Natural killer cell treated with Interleukin-12 subunit alpha and Interleukin-12 subunit beta and Interleukin-15 and Interleukin-18, amount 100 ng/mL, for 72 hours (primary cell): Measurements from ENCODE around the gene REPS2. TPM values are rescaled to one million over a fixed set of nuclear protein-coding genes. Genes with fewer than 3 reads are reported as not detected.
A peak's percentile ranks its signal among the peaks of the same experiment; 100 is the strongest.

ENCODE experiments used
- ATAC-seq, 2 donors: fragments of 150-1000 bp; cut with Tn5 transposase in 1 of 2; sonication (Bioruptor Pico), chemical (Tn5 transposase) in 1 of 2; 2 replicates each; pipeline ENCODE4 v1.10.0; 2021
- DNase-seq: peaks from one replicate; pipeline ENCODE4 v3.0.0; 2022; ENCODE audit warnings: low spot score
- H3K27ac Mint-ChIP-seq, 2 donors: 1 replicate in 1 of 2; 2 replicates in 1 of 2; pipeline ENCODE4 v1.8.0; 2022; ENCODE audit warnings: mixed read lengths in 2 of 2, mild to moderate bottlenecking in 1 of 2, moderate library complexity in 1 of 2
- H3K27me3 Mint-ChIP-seq, 2 donors: 1 replicate in 1 of 2; 2 replicates in 1 of 2; pipeline ENCODE4 v1.8.0; 2022; ENCODE audit warnings: mixed read lengths in 2 of 2
- H3K36me3 Mint-ChIP-seq: one replicate; pipeline ENCODE4 v1.8.0; 2022; ENCODE audit warnings: mixed read lengths
- H3K4me1 Mint-ChIP-seq, 2 donors: 1 replicate in 1 of 2; 2 replicates in 1 of 2; pipeline ENCODE4 v1.8.0; 2022; ENCODE audit warnings: low read depth in 2 of 2, mixed read lengths in 2 of 2, mild to moderate bottlenecking in 1 of 2
- H3K4me3 Mint-ChIP-seq: one replicate; pipeline ENCODE4 v1.8.0; 2022; ENCODE audit warnings: mixed read lengths
- H3K9me3 Mint-ChIP-seq: 2 replicates; pipeline ENCODE4 v1.8.0; 2022; ENCODE audit warnings: mixed read lengths
- total RNA-seq, 2 donors: library from RNA; stranded (reverse); gene quantifications; one replicate each; pipeline ENCODE4 v1.2.3, GENCODE V29; 2022

REPS2 gene
- total RNA-seq, 2 donors from 2014 or later = 0.20 TPM; not detected in 1

DNA sequence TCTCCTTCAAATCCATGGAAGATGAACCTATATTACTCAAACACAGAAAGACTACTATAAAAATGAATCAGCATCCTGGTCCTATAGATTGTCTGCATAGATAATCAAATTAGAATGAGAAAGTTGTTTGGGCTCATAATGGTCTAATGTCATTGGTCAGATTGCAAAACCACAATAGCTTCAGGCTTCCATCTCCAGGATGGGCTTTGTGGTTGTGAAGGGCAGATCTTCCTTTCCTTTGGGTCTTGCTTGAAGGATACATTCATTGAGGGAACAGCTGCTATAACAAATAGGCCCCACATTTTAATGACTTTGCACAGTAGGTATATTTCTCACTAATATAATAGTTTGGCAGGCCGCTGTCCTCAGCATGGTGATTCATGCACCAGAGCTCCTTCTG lies 94.3 kb downstream of the REPS2 start:
- Mint-ChIP-seq H3K9me3 (no peaks in the 10 kb centered on the region), H3K4me3 (no peak overlapping the region), H3K27ac (no peak overlapping the region), H3K4me1 (peaks cover 0 to 5% of the 10 kb centered on the region in 2 donors), H3K27me3 (peaks cover 6 to 7% of the 10 kb centered on the region in 2 donors), H3K36me3 (no peaks in the 10 kb centered on the region)
- ATAC-seq (no peak), DNase-seq (no peak)

DNA sequence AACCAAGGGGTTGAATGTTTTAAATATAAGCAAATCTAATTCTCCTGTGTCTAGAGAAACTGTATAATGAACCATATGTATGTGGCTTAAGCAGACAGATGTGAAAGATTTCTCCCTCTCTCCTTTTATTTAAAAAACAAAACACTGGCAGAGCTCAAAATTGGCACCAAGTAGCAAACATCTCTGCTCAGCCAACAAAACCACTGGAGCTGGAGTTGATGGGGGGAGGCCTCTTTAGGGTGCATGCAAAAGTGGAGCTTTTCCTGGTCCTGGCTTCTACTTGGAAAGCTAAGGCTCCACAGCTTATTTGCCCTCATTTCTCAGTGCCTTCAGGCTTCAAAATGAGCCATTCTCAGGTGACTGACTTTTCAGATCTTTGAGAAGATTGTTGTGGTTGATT lies 95.6 kb downstream of the REPS2 start:
- Mint-ChIP-seq H3K27ac (no peak overlapping the region), H3K36me3 (no peaks in the 10 kb centered on the region), H3K4me1 (peaks cover 0 to 4% of the 10 kb centered on the region in 2 donors), H3K9me3 (no peaks in the 10 kb centered on the region), H3K27me3 (peaks cover 0 to 6% of the 10 kb centered on the region in 2 donors), H3K4me3 (no peak overlapping the region)
- no peak for ATAC-seq
- DNase-seq = no peak

DNA sequence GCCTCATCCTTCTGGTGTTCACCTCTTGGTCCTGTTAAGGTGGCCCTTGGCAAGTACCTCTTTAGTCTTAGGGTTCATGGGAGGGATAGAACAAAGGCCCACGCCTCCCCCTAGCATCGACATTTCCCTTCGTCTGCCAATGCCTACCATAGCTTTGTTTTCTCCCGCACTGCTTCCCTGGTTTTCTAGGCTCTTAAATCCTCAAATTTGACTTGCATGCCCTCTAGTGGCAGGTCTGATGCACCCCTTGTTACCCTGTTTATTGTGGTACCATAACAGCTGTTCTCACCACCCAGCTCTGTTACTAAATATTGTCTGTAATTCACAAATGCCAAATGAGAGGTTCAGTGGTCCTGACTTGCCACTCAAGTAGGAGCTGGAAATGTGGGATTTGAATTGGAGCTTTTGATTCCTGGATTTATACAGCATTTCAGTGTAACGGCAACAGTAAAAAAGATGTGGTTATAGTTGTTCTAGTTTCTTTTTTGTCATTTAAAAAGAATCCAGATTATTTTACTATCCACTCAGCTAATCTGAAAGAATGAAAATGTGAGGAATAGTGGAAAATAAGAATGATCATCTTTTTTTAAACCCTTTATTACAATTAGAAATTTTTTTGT lies 100.1 kb downstream of the REPS2 start:
- no peaks in the 10 kb centered on the region for H3K36me3 Mint-ChIP-seq
- H3K27me3 Mint-ChIP-seq = peaks cover 0 to 7% of the 10 kb centered on the region in 2 donors
- peaks cover 0 to 4% of the 10 kb centered on the region in 2 donors for H3K4me1 Mint-ChIP-seq
- DNase-seq (no peak), ATAC-seq (peak in 1 of 2 donors; percentile 56)
- no peaks in the 10 kb centered on the region for H3K9me3 Mint-ChIP-seq
- no peak overlapping the region for H3K4me3 Mint-ChIP-seq
- no peak overlapping the region for H3K27ac Mint-ChIP-seq

DNA sequence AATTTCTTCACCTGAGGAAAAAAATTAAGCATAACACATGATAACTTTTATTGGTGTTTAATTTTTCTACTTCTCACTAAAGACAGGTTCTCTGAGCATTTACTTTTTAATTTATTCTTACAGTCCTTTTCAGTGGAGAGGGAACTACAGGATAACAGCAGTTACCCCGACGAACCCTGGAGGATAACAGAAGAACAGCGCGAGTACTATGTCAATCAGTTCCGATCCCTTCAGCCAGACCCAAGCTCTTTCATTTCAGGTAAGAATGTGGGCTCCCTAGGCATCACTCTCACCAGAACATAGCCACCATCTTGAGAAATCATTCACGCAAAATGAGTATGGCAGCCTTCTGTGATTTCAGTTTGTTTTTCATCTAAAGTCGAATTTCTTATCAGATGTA lies 100.8 kb downstream of the REPS2 start:
- H3K4me3 Mint-ChIP-seq = no peak overlapping the region
- ATAC-seq (no peak), DNase-seq (no peak)
- peaks cover 0 to 4% of the 10 kb centered on the region in 2 donors for H3K4me1 Mint-ChIP-seq
- H3K27me3 Mint-ChIP-seq = peaks cover 0 to 7% of the 10 kb centered on the region in 2 donors
- no peaks in the 10 kb centered on the region for H3K36me3 Mint-ChIP-seq
- no peaks in the 10 kb centered on the region for H3K9me3 Mint-ChIP-seq
- H3K27ac Mint-ChIP-seq = no peak overlapping the region

DNA sequence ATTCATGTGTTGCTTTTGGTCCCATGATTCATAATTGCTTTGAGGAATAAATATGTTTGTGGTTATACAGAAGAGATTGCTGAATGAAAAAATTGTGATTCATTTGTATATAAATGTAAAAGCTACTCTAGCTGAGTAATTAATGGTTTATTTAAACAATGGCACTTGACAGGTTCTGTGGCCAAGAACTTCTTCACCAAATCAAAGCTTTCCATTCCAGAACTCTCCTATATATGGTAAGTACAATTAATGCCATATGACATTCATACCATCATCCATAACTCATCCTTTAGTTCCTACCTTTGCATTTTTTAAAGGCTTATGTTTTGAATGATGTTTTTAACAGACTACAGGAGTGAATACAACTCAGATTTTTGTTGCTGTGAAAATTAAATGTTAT lies 105.8 kb downstream of the REPS2 start:
- Mint-ChIP-seq H3K9me3 (no peaks in the 10 kb centered on the region), H3K4me3 (no peak overlapping the region), H3K4me1 (no peaks in the 10 kb centered on the region), H3K27ac (no peak overlapping the region), H3K36me3 (no peaks in the 10 kb centered on the region), H3K27me3 (peaks cover 0 to 4% of the 10 kb centered on the region in 2 donors)
- DNase-seq (no peak), ATAC-seq (no peak)

DNA sequence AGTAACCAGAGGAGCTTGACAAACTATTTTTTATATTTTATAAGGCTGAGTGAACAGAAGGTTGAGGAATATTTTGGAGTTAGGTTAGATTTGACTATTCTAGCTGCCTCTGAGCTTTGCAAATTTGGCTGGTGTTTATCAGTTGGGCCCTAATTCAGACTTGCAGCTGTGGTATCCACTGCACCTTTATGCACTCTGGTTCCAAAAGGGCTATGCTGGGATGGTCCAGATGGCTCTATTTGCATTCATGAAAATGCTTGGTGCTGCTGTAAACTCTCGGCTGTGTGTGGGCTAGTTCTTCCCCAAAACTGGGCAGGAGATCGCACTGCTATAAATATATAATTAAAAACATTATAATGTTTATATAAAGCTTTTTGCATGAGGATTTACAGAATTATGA lies 106.3 kb downstream of the REPS2 start:
- Mint-ChIP-seq H3K4me3 (no peak overlapping the region), H3K27ac (no peak overlapping the region), H3K4me1 (no peaks in the 10 kb centered on the region), H3K36me3 (no peaks in the 10 kb centered on the region), H3K9me3 (no peaks in the 10 kb centered on the region), H3K27me3 (peaks cover 0 to 7% of the 10 kb centered on the region in 2 donors)
- DNase-seq = no peak
- no peak for ATAC-seq

DNA sequence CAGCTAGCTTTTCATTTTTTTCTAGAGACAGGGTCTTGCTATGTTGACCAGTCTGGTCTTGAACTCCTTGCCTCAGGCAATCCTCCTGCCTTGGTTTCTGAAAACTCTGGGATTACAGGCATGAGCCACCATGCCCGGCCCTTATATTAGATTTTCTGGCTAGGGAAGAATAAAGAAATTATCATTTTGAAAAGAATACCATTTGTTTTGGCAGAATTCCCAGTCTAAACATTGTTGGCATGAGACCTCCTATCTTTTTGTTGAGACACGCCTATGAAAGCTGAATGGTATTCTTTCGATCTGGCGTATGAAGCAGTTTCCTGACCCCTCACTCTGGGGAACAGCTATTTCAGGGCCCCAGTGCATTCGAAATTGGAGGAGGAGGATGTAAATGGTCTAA lies 107.0 kb downstream of the REPS2 start:
- H3K9me3 Mint-ChIP-seq = no peaks in the 10 kb centered on the region
- DNase-seq (no peak), ATAC-seq (no peak)
- H3K36me3 Mint-ChIP-seq = no peaks in the 10 kb centered on the region
- no peaks in the 10 kb centered on the region for H3K4me1 Mint-ChIP-seq
- H3K27me3 Mint-ChIP-seq = peaks cover 0 to 8% of the 10 kb centered on the region in 2 donors
- no peak overlapping the region for H3K27ac Mint-ChIP-seq
- H3K4me3 Mint-ChIP-seq = no peak overlapping the region

DNA sequence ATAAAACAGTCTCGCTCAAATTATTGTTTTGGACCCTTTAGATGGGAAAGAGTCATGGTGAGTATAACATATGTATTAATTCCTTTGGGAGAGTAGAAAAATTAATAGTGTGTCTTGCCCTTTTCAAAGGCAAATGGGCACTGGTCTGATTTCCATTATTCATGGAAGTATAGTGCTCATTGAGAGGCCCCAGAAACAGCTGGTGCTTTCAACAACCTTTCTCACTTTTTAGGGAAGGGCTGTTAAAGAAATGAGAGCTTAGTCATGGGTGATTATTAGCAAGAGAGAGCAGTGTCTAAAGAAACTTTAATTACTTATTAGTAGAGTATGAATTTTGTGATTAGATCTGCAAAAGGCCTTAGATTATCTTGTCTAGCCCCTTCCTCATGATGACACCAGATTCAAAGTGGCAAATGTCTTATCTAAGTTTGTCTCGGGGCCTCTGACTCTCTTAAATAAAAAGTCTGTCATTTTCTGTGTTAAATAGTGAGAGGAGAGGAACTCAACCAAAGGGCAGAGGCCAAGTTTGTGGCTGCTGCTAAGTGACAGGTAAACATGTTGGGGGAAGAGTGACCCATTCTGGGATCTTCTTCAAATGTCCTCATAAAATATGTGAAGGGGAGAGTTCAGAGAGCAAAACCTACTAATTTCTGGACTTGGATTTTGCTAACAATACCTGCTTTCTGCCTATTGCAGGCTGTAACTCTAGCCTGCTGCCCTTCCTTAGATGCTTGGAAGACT lies 110.6 kb downstream of the REPS2 start:
- no peak overlapping the region for H3K4me3 Mint-ChIP-seq
- no peaks in the 10 kb centered on the region for H3K9me3 Mint-ChIP-seq
- ATAC-seq (no peak), DNase-seq (no peak)
- H3K27ac Mint-ChIP-seq = no peak overlapping the region
- no peaks in the 10 kb centered on the region for H3K36me3 Mint-ChIP-seq
- H3K4me1 Mint-ChIP-seq = no peaks in the 10 kb centered on the region
- peaks cover 0 to 10% of the 10 kb centered on the region in 2 donors for H3K27me3 Mint-ChIP-seq

DNA sequence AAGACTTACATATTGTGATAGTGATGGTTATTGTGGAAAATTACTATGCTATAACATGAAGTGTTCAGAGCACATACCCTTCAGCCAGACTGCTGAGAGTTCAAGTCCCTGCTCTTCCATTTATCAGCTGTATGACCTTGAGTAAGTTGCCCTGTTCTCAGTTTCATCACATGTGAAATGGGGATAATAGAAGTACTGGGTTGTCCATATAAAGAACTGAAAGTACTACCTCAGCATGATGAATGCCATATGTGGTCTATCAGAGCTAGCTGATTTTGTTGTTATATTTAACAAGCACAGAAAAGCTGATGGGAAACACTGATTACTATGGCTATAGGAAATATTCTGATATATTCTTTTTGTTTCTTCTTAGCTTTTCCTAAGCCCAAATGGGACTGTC lies 115.6 kb downstream of the REPS2 start:
- Mint-ChIP-seq H3K4me3 (no peak overlapping the region), H3K4me1 (no peaks in the 10 kb centered on the region), H3K27me3 (peaks cover 0 to 10% of the 10 kb centered on the region in 2 donors), H3K9me3 (no peaks in the 10 kb centered on the region), H3K27ac (no peak overlapping the region), H3K36me3 (no peaks in the 10 kb centered on the region)
- ATAC-seq (no peak), DNase-seq (no peak)

DNA sequence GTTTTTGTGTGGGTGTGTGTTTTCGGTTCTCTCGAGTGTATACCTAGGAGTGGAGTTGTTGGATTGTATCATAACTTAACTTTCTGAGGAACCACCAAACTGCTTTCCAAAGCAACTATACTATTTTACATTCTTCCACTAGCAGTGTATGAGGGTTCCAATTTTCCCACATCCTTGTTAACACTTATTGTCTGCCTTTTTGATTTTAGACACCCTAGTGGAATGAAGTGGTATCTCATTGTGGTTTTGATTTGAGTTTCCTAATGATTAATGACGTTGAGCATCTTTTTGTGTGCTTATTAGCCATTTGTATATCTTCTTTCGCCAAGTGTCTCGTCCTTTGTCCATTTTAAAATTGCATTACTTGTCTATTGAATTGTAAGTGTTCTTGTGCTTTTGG lies 118.6 kb downstream of the REPS2 start:
- DNase-seq = no peak
- no peaks in the 10 kb centered on the region for H3K9me3 Mint-ChIP-seq

DNA sequence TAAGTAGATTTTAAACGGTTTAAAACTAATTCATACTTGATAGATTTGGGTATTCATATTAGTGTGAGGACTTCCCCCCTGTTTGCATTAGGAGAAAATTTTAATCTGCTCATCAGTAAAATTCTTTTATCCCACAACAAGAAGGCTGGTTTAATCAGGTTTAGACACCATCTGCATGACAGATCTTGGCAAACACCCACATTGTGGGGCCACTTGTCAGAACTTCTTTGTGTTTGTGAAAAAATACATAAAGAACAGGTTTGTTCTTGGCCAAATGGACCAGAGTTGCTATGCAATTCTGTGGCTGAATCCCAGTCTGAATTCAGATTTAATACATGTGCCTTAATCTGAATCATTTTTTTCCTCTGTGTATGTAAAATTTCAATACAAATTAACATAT lies 121.1 kb downstream of the REPS2 start:
- DNase-seq = no peak
- H3K4me3 Mint-ChIP-seq = no peak overlapping the region

More for the DNA sequence above, 118.6 kb downstream of the REPS2 start:
- H3K36me3 Mint-ChIP-seq = no peaks in the 10 kb centered on the region
- no peaks in the 10 kb centered on the region for H3K4me1 Mint-ChIP-seq
- no peak for ATAC-seq
- H3K4me3 Mint-ChIP-seq = no peak overlapping the region
- H3K27ac Mint-ChIP-seq = no peak overlapping the region
- H3K27me3 Mint-ChIP-seq = peaks cover 0 to 6% of the 10 kb centered on the region in 2 donors

DNA sequence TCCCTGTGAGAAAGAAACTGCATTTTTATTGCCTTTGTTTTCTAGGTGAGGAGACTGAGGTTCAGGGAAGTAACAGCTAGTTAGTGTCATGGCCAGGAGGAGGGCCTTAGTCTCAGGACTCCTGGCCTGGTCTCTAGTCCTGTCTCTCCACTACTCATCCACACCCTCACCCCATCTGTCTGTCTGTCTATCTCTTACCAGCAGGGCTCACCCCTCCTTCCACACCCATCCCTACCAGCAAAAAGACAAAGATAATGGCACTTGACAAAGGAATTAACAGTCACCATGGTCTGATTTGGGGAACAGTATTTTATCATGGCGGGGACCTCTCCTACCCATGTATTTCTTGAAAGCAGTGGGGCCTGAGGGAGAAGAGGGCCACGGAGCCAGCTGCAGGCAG lies 125.8 kb downstream of the REPS2 start:
- Mint-ChIP-seq H3K27me3 (peaks cover 8 to 15% of the 10 kb centered on the region in 2 donors), H3K4me1 (no peaks in the 10 kb centered on the region), H3K4me3 (no peak overlapping the region), H3K9me3 (no peaks in the 10 kb centered on the region), H3K36me3 (no peaks in the 10 kb centered on the region), H3K27ac (no peak overlapping the region)
- ATAC-seq (no peak), DNase-seq (no peak)

More for the DNA sequence above, 121.1 kb downstream of the REPS2 start:
- no peaks in the 10 kb centered on the region for H3K4me1 Mint-ChIP-seq
- H3K27ac Mint-ChIP-seq = no peak overlapping the region
- H3K36me3 Mint-ChIP-seq = no peaks in the 10 kb centered on the region
- H3K27me3 Mint-ChIP-seq = peaks cover 0 to 4% of the 10 kb centered on the region in 2 donors
- no peaks in the 10 kb centered on the region for H3K9me3 Mint-ChIP-seq
- ATAC-seq = no peak

DNA sequence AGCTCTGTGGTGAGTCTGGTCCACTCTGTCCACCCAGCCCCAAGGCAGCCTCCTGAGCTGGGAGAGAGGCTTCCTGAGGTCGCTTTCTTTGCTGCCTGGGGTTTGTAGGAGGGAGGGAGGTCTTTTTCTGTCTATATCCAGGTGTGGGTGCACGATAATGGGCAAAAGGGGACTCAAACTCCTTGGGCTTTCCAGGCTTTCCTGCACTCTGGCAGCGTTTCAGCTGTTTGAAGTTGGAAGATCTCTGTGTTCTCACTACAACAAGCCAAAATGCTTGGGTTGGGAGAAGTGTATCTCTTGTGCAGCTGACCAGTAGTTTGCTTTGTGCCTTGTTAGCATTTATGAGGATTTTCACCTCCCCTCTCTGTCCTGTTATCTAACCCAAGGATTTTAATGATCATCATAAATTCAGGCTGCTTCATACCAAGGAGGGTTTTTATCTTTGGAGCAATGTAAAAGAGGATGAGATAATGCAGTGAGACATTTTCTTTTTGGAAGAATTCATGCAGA lies 126.3 kb downstream of the REPS2 start:
- DNase-seq = no peak
- ATAC-seq = no peak
- Mint-ChIP-seq H3K27ac (no peak overlapping the region), H3K4me1 (no peaks in the 10 kb centered on the region), H3K36me3 (no peaks in the 10 kb centered on the region), H3K9me3 (no peaks in the 10 kb centered on the region), H3K27me3 (peaks cover 8 to 16% of the 10 kb centered on the region in 2 donors), H3K4me3 (no peak overlapping the region)

DNA sequence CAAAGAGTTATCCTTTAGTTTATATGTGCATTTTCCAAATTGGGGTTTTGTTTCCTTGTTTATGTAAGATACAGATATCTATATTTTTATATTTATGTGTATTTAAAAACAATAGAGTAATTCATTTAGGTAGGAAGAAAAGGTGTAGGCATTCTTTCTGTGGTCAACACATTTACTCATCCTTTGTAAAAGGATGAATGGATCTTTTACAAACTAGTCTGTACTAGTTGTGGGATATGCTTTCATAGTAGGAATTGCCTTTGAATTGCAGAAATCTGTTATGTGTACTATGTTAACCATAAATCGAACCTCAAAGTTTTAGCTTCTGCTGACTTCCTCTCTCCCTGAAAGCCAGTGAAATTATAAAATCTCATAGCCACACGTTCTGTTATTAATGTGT lies 128.5 kb downstream of the REPS2 start:
- H3K4me3 Mint-ChIP-seq = no peak overlapping the region
- no peak for ATAC-seq
- DNase-seq = no peak
- peaks cover 8 to 23% of the 10 kb centered on the region in 2 donors for H3K27me3 Mint-ChIP-seq
- H3K36me3 Mint-ChIP-seq = no peaks in the 10 kb centered on the region
- H3K27ac Mint-ChIP-seq = no peak overlapping the region
- H3K4me1 Mint-ChIP-seq = no peaks in the 10 kb centered on the region
- no peaks in the 10 kb centered on the region for H3K9me3 Mint-ChIP-seq
